H9 (cell line): ENCODE data around the gene SH2D6. TPM values are rescaled to one million over a fixed set of nuclear protein-coding genes. Genes with fewer than 3 reads are reported as not detected.

Experiments used
- DNase-seq: peaks from one replicate; pipeline ENCODE4 v3.0.0-alpha.2; 2017
- H2AFZ ChIP-seq: one replicate; pipeline ENCODE4 v1.6.1; 2013; ENCODE audit warnings: mild to moderate bottlenecking, low read length, control low read depth, moderate library complexity
- H2AK5ac ChIP-seq: 2 replicates; pipeline ENCODE4 v1.6.1; 2013; ENCODE audit warnings: low read length, control low read depth, mixed read lengths; ENCODE audit not compliant: insufficient read length
- H2BK120ac ChIP-seq: one replicate; pipeline ENCODE4 v1.6.1; 2013; ENCODE audit warnings: low read depth, mild to moderate bottlenecking, low read length, control low read depth, inconsistent platforms; ENCODE audit not compliant: poor library complexity, severe bottlenecking
- H2BK12ac ChIP-seq: 2 replicates; pipeline ENCODE4 v1.6.1; 2013; ENCODE audit warnings: low read length, control low read depth, mixed read lengths, low read depth; ENCODE audit not compliant: insufficient read length
- H2BK15ac ChIP-seq: 2 replicates; pipeline ENCODE4 v1.6.1; 2013; ENCODE audit warnings: low read depth, low read length, control low read depth
- H2BK20ac ChIP-seq: one replicate; pipeline ENCODE4 v1.6.1; 2013; ENCODE audit warnings: low read depth, mild to moderate bottlenecking, low read length, control low read depth, inconsistent platforms; ENCODE audit not compliant: poor library complexity, severe bottlenecking
- H2BK5ac ChIP-seq: 2 replicates; pipeline ENCODE4 v1.6.1; 2013; ENCODE audit warnings: low read length, control low read depth, mixed read lengths; ENCODE audit not compliant: insufficient read length
- H3K14ac ChIP-seq: 2 replicates; pipeline ENCODE4 v1.6.1; 2013; ENCODE audit warnings: low read length, control low read depth; ENCODE audit not compliant: insufficient read depth
- H3K18ac ChIP-seq: 2 replicates; pipeline ENCODE4 v1.6.1; 2013; ENCODE audit warnings: low read depth, mild to moderate bottlenecking, mixed read lengths, low read length, control low read depth; ENCODE audit not compliant: insufficient read length
- H3K23ac ChIP-seq: 2 replicates; pipeline ENCODE4 v1.6.1; 2013; ENCODE audit warnings: low read length, control low read depth, mixed read lengths, low read depth; ENCODE audit not compliant: insufficient read length
- H3K23me2 ChIP-seq: 2 replicates; pipeline ENCODE4 v1.6.1; 2013; ENCODE audit warnings: low read depth, mild to moderate bottlenecking, mixed read lengths, low read length, control low read depth; ENCODE audit not compliant: insufficient read length, poor library complexity, severe bottlenecking
- H3K27ac ChIP-seq: 2 replicates; pipeline ENCODE4 v1.5.1; 2013; ENCODE audit warnings: low read length, control low read depth, mixed read lengths, low read depth; ENCODE audit not compliant: insufficient read length
- H3K27me3 ChIP-seq: 2 replicates; pipeline ENCODE4 v1.6.1; 2013; ENCODE audit warnings: low read length, control low read depth, inconsistent platforms; ENCODE audit not compliant: insufficient read depth
- H3K4ac ChIP-seq: 2 replicates; pipeline ENCODE4 v1.6.1; 2013; ENCODE audit warnings: low read depth, mild to moderate bottlenecking, control low read depth, inconsistent platforms, low read length, moderate library complexity
- H3K4me1 ChIP-seq: 2 replicates; pipeline ENCODE4 v1.6.1; 2013; ENCODE audit warnings: low read length, control low read depth, inconsistent platforms; ENCODE audit not compliant: insufficient read depth
- H3K4me2 ChIP-seq: 2 replicates; pipeline ENCODE4 v1.6.1; 2013; ENCODE audit warnings: low read length, control low read depth, mixed read lengths; ENCODE audit not compliant: insufficient read length, insufficient read depth
- H3K56ac ChIP-seq: 2 replicates; pipeline ENCODE4 v1.6.1; 2013; ENCODE audit warnings: low read depth, mild to moderate bottlenecking, mixed read lengths, low read length, control low read depth; ENCODE audit not compliant: insufficient read length
- H3K79me1 ChIP-seq: 2 replicates; pipeline ENCODE4 v1.6.1; 2013; ENCODE audit warnings: low read depth, mild to moderate bottlenecking, moderate library complexity, low read length, control low read depth, inconsistent platforms; ENCODE audit not compliant: insufficient read depth, poor library complexity, severe bottlenecking
- H3K79me2 ChIP-seq: 2 replicates; pipeline ENCODE4 v1.6.1; 2013; ENCODE audit warnings: low read length, control low read depth, inconsistent platforms; ENCODE audit not compliant: insufficient read depth
- H3K9ac ChIP-seq: 2 replicates; pipeline ENCODE4 v1.6.1; 2013; ENCODE audit warnings: low read length, control low read depth, mixed read lengths; ENCODE audit not compliant: insufficient read length; ENCODE audit errors: extremely low read depth
- H3K9me3 ChIP-seq: one replicate; pipeline ENCODE4 v1.6.1; 2013; ENCODE audit warnings: low read depth, low read length, inconsistent platforms; ENCODE audit not compliant: control insufficient read depth
- H3T11ph ChIP-seq: one replicate; pipeline ENCODE4 v1.6.1; 2013; ENCODE audit warnings: mild to moderate bottlenecking, low read length, control low read depth, inconsistent platforms
- H4K20me1 ChIP-seq: one replicate; pipeline ENCODE4 v1.6.1; 2013; ENCODE audit not compliant: control insufficient read depth, insufficient read length, insufficient read depth
- H4K5ac ChIP-seq: 2 replicates; pipeline ENCODE4 v1.6.1; 2013; ENCODE audit warnings: low read depth, mild to moderate bottlenecking, mixed read lengths, low read length, control low read depth; ENCODE audit not compliant: insufficient read length
- H4K8ac ChIP-seq: replicated peaks from 2 replicates; pipeline ENCODE4 v1.6.1; 2013; ENCODE audit warnings: low read length, control low read depth, mixed read lengths, low read depth; ENCODE audit not compliant: insufficient read length
- H4K91ac ChIP-seq: 2 replicates; pipeline ENCODE4 v1.6.1; 2013; ENCODE audit warnings: low read depth, mild to moderate bottlenecking, moderate library complexity, mixed read lengths, low read length, control low read depth; ENCODE audit not compliant: insufficient read length
- H3K27ac Mint-ChIP-seq, 3 experiments: 2 replicates in 2 of 3; 3 replicates in 1 of 3; pipeline ENCODE4 v1.8.0; 2020 to 2021; ENCODE audit warnings: mixed read lengths in 3 of 3, mild to moderate bottlenecking in 1 of 3, moderate library complexity in 1 of 3
- H3K27me3 Mint-ChIP-seq: 2 replicates; pipeline ENCODE4 v1.8.0; 2021; ENCODE audit warnings: low read depth, mild to moderate bottlenecking, moderate library complexity, mixed read lengths
- H3K36me3 Mint-ChIP-seq, 3 experiments: 2 replicates in 2 of 3; 3 replicates in 1 of 3; pipeline ENCODE4 v1.8.0; 2020 to 2021; ENCODE audit warnings: low read depth in 3 of 3, mixed read lengths in 3 of 3; ENCODE audit not compliant: insufficient read depth in 1 of 3
- H3K4me1 Mint-ChIP-seq, 2 experiments: 2 replicates each; pipeline ENCODE4 v1.8.0; 2020; ENCODE audit warnings: mixed read lengths in 2 of 2
- H3K4me3 Mint-ChIP-seq, 2 experiments: 2 replicates in 1 of 2; 3 replicates in 1 of 2; pipeline ENCODE4 v1.8.0; 2020 to 2021; ENCODE audit warnings: mild to moderate bottlenecking in 2 of 2, mixed read lengths in 2 of 2, moderate library complexity in 1 of 2
- H3K9me3 Mint-ChIP-seq, 2 experiments: 2 replicates in 1 of 2; 3 replicates in 1 of 2; pipeline ENCODE4 v1.8.0; 2020; ENCODE audit warnings: mild to moderate bottlenecking in 2 of 2, mixed read lengths in 2 of 2, moderate library complexity in 1 of 2
- WGBS: extraction: QIAGEN DNeasy Blood & Tissue Kit; methylation state at CpG from one replicate; pipeline ENCODE4 v1.1.7; 2013; ENCODE audit warnings: missing lambda C conversion rate, low lambda C conversion rate, mixed read lengths; ENCODE audit not compliant: insufficient read length; ENCODE audit errors: extremely low coverage; 5-methylcytosine and 5-hydroxymethylcytosine counted together
- total RNA-seq: library from RNA; stranded (reverse); gene quantifications from 2 replicates; pipeline ENCODE4 v1.2.1, GENCODE V29; 2021
- TF ChIP-seq, protein P1 (sequence below): fragments of 200-600 bp; sonication (generic); conservative IDR thresholded peaks from 3 replicates; pipeline ENCODE4 v1.8.0; 2021; ENCODE audit warnings: antibody characterized with exemption, mild to moderate bottlenecking

The SH2D6 gene
- total RNA-seq, 1 experiment from 2014 or later, result 0.61 TPM

DNA sequence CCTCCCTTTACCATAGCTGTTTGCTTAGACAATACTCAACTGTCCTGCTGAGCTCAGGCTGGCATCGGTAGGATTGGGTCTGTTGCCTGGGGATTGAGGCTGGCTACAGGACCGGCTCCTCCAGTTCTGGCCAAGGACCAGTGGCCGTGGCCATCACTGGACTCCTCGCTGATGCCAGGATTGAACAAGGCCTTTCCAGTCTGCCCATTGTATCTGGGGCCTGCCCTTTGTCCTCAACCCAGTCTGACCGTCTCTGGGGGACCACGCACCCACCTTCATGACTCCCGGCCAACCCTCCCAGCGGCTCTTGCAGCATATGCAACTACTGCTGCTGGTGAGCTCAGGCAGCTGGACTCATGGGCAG, 28.7 kb downstream of the SH2D6 start:
- H3K27me3 Mint-ChIP-seq, result peaks cover 3% of the 10 kb centered on the region
- Histone ChIP-seq H4K91ac (no peak overlapping the region), H2BK5ac (no peak overlapping the region), H2BK12ac (no peak overlapping the region), H3K4ac (no peak overlapping the region), H3K9me3 (no peaks in the 10 kb centered on the region), H3K4me2 (no peak overlapping the region), H3K9ac (no peak overlapping the region), H4K8ac (no peak overlapping the region), H3K79me2 (no peaks in the 10 kb centered on the region), H3K56ac (no peak overlapping the region), H3K79me1 (no peaks in the 10 kb centered on the region), H3K23ac (no peak overlapping the region), H2BK120ac (no peak overlapping the region), H3T11ph (no peak overlapping the region), H2BK15ac (no peak overlapping the region), H3K27ac (no peak overlapping the region), H4K20me1 (no peaks in the 10 kb centered on the region), H4K5ac (no peak overlapping the region), H2BK20ac (no peak overlapping the region), H2AFZ (no peak overlapping the region), H3K18ac (no peak overlapping the region), H3K27me3 (no peaks in the 10 kb centered on the region), H3K23me2 (no peaks in the 10 kb centered on the region), H3K14ac (no peak overlapping the region; the same call in 1 of the 2 replicates), H2AK5ac (no peak overlapping the region), H3K4me1 (no peaks in the 10 kb centered on the region)
- no CpG with 5 or more reads among the region's 8 CpGs for WGBS
- DNase-seq, result no peak
- H3K4me1 Mint-ChIP-seq, result peaks cover 0 to 11% of the 10 kb centered on the region in 2 experiments; a peak in 1 of 4 replicates
- no peaks in the 10 kb centered on the region for H3K36me3 Mint-ChIP-seq
- peak overlapping the region in 1 of 3 experiments; percentile 52; a peak in 1 of 7 replicates for H3K27ac Mint-ChIP-seq
- TF ChIP-seq, protein P1, sequence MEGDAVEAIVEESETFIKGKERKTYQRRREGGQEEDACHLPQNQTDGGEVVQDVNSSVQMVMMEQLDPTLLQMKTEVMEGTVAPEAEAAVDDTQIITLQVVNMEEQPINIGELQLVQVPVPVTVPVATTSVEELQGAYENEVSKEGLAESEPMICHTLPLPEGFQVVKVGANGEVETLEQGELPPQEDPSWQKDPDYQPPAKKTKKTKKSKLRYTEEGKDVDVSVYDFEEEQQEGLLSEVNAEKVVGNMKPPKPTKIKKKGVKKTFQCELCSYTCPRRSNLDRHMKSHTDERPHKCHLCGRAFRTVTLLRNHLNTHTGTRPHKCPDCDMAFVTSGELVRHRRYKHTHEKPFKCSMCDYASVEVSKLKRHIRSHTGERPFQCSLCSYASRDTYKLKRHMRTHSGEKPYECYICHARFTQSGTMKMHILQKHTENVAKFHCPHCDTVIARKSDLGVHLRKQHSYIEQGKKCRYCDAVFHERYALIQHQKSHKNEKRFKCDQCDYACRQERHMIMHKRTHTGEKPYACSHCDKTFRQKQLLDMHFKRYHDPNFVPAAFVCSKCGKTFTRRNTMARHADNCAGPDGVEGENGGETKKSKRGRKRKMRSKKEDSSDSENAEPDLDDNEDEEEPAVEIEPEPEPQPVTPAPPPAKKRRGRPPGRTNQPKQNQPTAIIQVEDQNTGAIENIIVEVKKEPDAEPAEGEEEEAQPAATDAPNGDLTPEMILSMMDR, result no peak
- no peaks in the 10 kb centered on the region for H3K9me3 Mint-ChIP-seq
- no peak overlapping the region for H3K4me3 Mint-ChIP-seq
